SU-DHL-6 (cell line): ENCODE measurements around the gene KLK4.

Source experiments
- H2AFZ ChIP-seq: fragments of 200-600 bp; sonication (generic); 2 replicates; pipeline ENCODE4 v1.6.1; 2014; ENCODE audit warnings: low read depth, mild to moderate bottlenecking, moderate library complexity, mixed read lengths, antibody characterized with exemption, low read length; ENCODE audit not compliant: severe bottlenecking
- H3F3A ChIP-seq: fragments of 200-600 bp; shearing (Covaris generic); 2 replicates; pipeline ENCODE4 v1.6.0; 2016; ENCODE audit warnings: antibody characterized with exemption, mild to moderate bottlenecking; ENCODE audit not compliant: insufficient read depth
- H3K27ac ChIP-seq: fragments of 200-600 bp; sonication (generic); 2 replicates; pipeline ENCODE4 v1.5.1; 2016; ENCODE audit warnings: low read depth, mild to moderate bottlenecking, low read length, moderate library complexity, mixed read lengths
- H3K27me3 ChIP-seq: fragments of 200-600 bp; sonication (generic), shearing (Covaris generic); 2 replicates; pipeline ENCODE4 v1.6.0; 2014; ENCODE audit warnings: mild to moderate bottlenecking, low read length
- H3K36me3 ChIP-seq: fragments of 200-600 bp; sonication (generic); 2 replicates; pipeline ENCODE4 v1.6.1; 2014; ENCODE audit warnings: mild to moderate bottlenecking, low read length, mixed read lengths
- H3K4me2 ChIP-seq: fragments of 300-600, 200-600 bp; shearing (Covaris generic), sonication (generic); 2 replicates; pipeline ENCODE4 v1.6.0; 2014; ENCODE audit warnings: low read length, low read depth, mild to moderate bottlenecking; ENCODE audit not compliant: poor library complexity, severe bottlenecking
- H3K4me3 ChIP-seq: fragments of 200-600 bp; sonication (generic); 2 replicates; pipeline ENCODE4 v1.5.1; 2014; ENCODE audit warnings: antibody characterized with exemption, low read length, mild to moderate bottlenecking, mixed read lengths; ENCODE audit not compliant: insufficient read depth, poor library complexity, severe bottlenecking
- H3K79me2 ChIP-seq: fragments of 200-600 bp; sonication (generic); 2 replicates; pipeline ENCODE4 v1.6.1; 2014; ENCODE audit warnings: mild to moderate bottlenecking, low read length, moderate library complexity; ENCODE audit not compliant: insufficient read depth
- H3K9ac ChIP-seq: fragments of 200-600 bp; sonication (generic); 2 replicates; pipeline ENCODE4 v1.7.0; 2014; ENCODE audit warnings: mild to moderate bottlenecking, low read length
- H3K9me2 ChIP-seq: fragments of 200-600 bp; sonication (generic); replicated peaks from 2 replicates; pipeline ENCODE4 v1.6.1; 2014; ENCODE audit warnings: low read length; ENCODE audit not compliant: insufficient read depth
- H3K9me3 ChIP-seq: fragments of 200-600 bp; sonication (generic); 2 replicates; pipeline ENCODE4 v1.6.1; 2014; ENCODE audit warnings: low read length, mixed read lengths; ENCODE audit not compliant: insufficient read depth
- H4K20me1 ChIP-seq: fragments of 200-600 bp; sonication (generic); 2 replicates; pipeline ENCODE4 v1.6.1; 2014; ENCODE audit warnings: low read depth, mild to moderate bottlenecking, antibody characterized with exemption, low read length, moderate library complexity, mixed read lengths
- EZH2phosphoT487 ChIP-seq: fragments of 200-600 bp; sonication (generic), shearing (Covaris generic); conservative IDR thresholded peaks from 2 replicates; pipeline ENCODE4 v1.6.1; 2018; ENCODE audit warnings: mild to moderate bottlenecking, antibody characterized with exemption, low read length, moderate library complexity, mixed read lengths
- TF ChIP-seq, protein P1 (sequence below): fragments of 200-600 bp; sonication (generic); IDR thresholded peaks from one replicate; pipeline ENCODE4 v1.5.1; 2017; ENCODE audit warnings: antibody characterized with exemption, mild to moderate bottlenecking, low read length, moderate library complexity; ENCODE audit not compliant: insufficient read depth, poor library complexity, severe bottlenecking

The KLK4 gene

DNA sequence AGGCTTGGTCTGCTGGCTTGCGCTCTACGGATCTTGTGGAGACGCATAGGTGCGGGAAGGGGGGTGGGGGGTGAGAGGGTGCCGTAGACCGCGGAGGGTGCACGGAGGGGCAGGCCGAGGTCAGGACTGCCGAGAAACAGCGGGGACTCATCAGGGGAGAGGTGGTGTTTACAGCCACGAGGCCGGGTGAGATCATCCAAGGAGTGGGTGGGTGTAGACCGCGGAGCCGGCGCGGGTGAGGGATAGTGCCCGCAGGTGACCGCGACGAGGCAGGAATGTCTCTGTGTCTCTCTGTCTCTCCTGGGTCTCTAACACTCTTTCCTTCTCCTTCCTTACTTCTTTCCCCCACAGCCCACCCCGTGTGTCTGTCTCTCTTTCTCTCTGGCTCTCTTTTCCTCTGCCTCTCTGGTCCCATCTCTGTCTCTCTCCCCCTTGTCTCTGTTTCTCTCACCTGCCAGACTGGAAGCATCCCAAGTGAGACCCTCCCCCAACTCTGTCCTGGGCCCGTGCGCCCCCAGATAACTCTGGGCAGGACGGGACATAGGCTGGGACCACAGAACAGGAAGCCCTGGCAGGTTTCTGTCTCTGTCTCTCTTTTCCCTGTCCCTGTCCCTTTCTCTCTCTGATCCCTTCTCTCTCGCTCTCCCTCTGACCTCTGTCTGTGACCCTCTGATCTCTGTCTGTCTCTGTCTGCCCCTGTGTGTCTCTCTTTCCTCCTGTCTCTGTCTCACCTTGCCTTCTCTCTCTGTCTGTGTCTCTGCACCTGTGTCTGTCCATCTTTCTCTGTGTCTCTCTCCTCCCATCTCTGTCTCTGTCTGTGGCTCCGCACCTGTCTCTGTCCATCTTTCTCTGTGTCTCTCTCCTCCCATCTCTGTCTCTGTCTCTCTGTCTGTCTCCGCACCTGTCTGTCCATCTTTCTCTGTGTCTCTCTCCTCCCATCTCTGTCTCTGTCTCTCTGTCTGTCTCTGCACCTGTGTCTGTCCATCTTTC, 1.8 kb upstream of the KLK4 start:
- Histone ChIP-seq H2AFZ (no peak overlapping the region), H3K79me2 (no peaks in the 10 kb centered on the region), H3K4me3 (no peak overlapping the region), H4K20me1 (no peaks in the 10 kb centered on the region), H3K9ac (no peak overlapping the region), H3K4me2 (no peak overlapping the region), H3K9me2 (no peaks in the 10 kb centered on the region), H3K27me3 (no peaks in the 10 kb centered on the region), H3K9me3 (no peaks in the 10 kb centered on the region), H3K27ac (no peak overlapping the region), H3K36me3 (no peaks in the 10 kb centered on the region), H3F3A (no peaks in the 10 kb centered on the region)
- no peak for TF ChIP-seq EZH2phosphoT487
- TF ChIP-seq, protein P1, sequence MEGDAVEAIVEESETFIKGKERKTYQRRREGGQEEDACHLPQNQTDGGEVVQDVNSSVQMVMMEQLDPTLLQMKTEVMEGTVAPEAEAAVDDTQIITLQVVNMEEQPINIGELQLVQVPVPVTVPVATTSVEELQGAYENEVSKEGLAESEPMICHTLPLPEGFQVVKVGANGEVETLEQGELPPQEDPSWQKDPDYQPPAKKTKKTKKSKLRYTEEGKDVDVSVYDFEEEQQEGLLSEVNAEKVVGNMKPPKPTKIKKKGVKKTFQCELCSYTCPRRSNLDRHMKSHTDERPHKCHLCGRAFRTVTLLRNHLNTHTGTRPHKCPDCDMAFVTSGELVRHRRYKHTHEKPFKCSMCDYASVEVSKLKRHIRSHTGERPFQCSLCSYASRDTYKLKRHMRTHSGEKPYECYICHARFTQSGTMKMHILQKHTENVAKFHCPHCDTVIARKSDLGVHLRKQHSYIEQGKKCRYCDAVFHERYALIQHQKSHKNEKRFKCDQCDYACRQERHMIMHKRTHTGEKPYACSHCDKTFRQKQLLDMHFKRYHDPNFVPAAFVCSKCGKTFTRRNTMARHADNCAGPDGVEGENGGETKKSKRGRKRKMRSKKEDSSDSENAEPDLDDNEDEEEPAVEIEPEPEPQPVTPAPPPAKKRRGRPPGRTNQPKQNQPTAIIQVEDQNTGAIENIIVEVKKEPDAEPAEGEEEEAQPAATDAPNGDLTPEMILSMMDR: no peak

DNA sequence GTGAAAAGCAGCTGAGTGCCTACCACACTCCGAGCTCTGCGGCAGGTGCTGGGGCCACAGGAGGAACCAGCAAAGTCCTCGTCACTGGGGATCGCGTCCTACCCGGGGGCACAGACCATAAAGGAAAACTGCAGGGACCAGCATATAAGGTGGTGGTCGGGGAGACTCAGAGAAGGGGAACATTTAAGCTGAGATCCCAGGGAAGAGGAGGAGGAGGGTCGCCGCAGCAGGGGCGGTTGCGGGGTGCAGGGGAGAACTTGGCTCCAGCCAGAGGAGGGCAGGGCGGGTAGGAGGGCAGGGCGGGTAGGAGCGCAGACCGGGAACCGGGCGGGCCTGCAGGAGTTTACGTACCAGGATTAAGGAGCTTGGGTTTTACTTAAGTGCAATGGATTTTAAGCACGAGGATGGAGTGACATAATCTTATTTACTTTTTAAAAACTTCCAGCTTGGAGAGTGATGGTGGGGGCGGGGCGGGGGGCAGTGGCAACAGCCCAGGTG, 956 bp upstream of the KLK4 start:
- no peak overlapping the region for H3K4me2 ChIP-seq
- H3K9me2 ChIP-seq: no peaks in the 10 kb centered on the region

DNA sequence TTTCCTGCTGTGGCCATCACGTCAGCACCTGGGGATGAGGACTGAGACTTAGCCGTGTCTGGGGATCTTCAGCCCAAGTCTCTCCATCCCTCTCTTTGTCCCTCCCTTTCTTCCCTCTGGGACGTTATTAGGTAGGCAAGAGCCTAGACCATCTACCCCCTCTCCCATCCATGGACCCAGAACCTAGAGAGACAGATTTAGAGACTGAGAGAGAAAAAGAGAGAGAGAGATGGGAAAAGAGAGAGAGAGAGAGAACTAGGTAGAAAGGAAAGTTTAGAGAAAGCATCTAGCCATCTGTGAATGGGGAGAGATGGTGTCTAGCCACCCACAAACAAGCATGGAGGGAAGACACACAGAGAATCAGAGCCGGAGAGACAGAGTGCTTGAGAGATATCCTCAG, 473 bp downstream of the KLK4 start:
- Histone ChIP-seq H3K9ac (no peak overlapping the region), H3K79me2 (no peaks in the 10 kb centered on the region), H3K4me3 (no peak overlapping the region), H3K27me3 (no peaks in the 10 kb centered on the region), H3K9me3 (no peaks in the 10 kb centered on the region), H3K9me2 (no peaks in the 10 kb centered on the region), H3K36me3 (no peaks in the 10 kb centered on the region), H2AFZ (no peak overlapping the region), H3K4me2 (no peak overlapping the region), H3F3A (no peaks in the 10 kb centered on the region), H4K20me1 (no peaks in the 10 kb centered on the region), H3K27ac (no peak overlapping the region)
- no peak for TF ChIP-seq EZH2phosphoT487
- TF ChIP-seq, protein P1: no peak

More for the DNA sequence above, 956 bp upstream of the KLK4 start:
- H3K27ac ChIP-seq: no peak overlapping the region
- H3K36me3 ChIP-seq: no peaks in the 10 kb centered on the region
- H4K20me1 ChIP-seq: no peaks in the 10 kb centered on the region
- no peaks in the 10 kb centered on the region for H3K27me3 ChIP-seq
- no peaks in the 10 kb centered on the region for H3K9me3 ChIP-seq
- no peak overlapping the region for H2AFZ ChIP-seq
- no peak for TF ChIP-seq EZH2phosphoT487
- TF ChIP-seq, protein P1: no peak
- H3K4me3 ChIP-seq: no peak overlapping the region
- H3K9ac ChIP-seq: no peak overlapping the region
- H3K79me2 ChIP-seq: no peaks in the 10 kb centered on the region
- H3F3A ChIP-seq: no peaks in the 10 kb centered on the region
